PC-9 (cell line): Measurements from ENCODE around the gene ST6GALNAC3. TPM values are rescaled to one million over a fixed set of nuclear protein-coding genes. Genes with fewer than 3 reads are reported as not detected.

Source experiments
- BruUV-seq: library from RNA; stranded (reverse); fragments of 400-500 nt; replicated peaks from 2 replicates; lab custom pipeline; 2021; lab: Mats Ljungman, UMichigan
- CTCF ChIA-PET: fragments of 300-600 bp; sonication (Branson Sonifier 250); formaldehyde crosslinking; loops from one replicate; lab custom pipeline; 2022; ENCODE audit warnings: antibody characterized with exemption; lab: Charles Lee
- POLR2A ChIA-PET: fragments of 300-600 bp; sonication (Branson Sonifier 250); formaldehyde crosslinking; loops from one replicate; lab custom pipeline; 2022; ENCODE audit warnings: antibody characterized with exemption; ENCODE audit not compliant: unreplicated experiment; lab: Charles Lee
- DNase-seq, 2 experiments: peaks; one replicate each; pipeline versions ENCODE4 v3.0.0 to v3.0.0-alpha.2; 2015 to 2022; ENCODE audit warnings: mixed read lengths in 1 of 2
- H2AFZ ChIP-seq: fragments of 200-600 bp; sonication (generic); 2 replicates; pipeline ENCODE4 v1.8.1; 2017; ENCODE audit warnings: antibody characterized with exemption
- H3F3A ChIP-seq: fragments of 200-600 bp; sonication (generic); 2 replicates; pipeline ENCODE4 v1.8.1; 2017; ENCODE audit warnings: antibody characterized with exemption, mild to moderate bottlenecking, low read depth; ENCODE audit not compliant: insufficient read depth
- H3K27ac ChIP-seq: fragments of 200-600 bp; sonication (generic); 2 replicates; pipeline ENCODE4 v1.6.1; 2016; ENCODE audit warnings: mixed run types
- H3K27me3 ChIP-seq: fragments of 200-600 bp; sonication (generic); 2 replicates; pipeline ENCODE4 v1.6.1; 2016; ENCODE audit warnings: low read depth, mixed run types; ENCODE audit not compliant: insufficient read depth
- H3K36me3 ChIP-seq: fragments of 200-600 bp; sonication (generic); 2 replicates; pipeline ENCODE4 v1.6.1; 2016; ENCODE audit warnings: low read depth, mixed run types
- H3K4me1 ChIP-seq: fragments of 200-600 bp; sonication (generic); replicated peaks from 2 replicates; pipeline ENCODE4 v1.6.1; 2016; ENCODE audit warnings: mixed run types; ENCODE audit not compliant: insufficient read depth
- H3K4me2 ChIP-seq: fragments of 200-600 bp; sonication (generic); 2 replicates; pipeline ENCODE4 v1.6.1; 2017; ENCODE audit warnings: mixed run types
- H3K4me3 ChIP-seq: fragments of 200-600 bp; sonication (generic); 2 replicates; pipeline ENCODE4 v1.6.1; 2016; ENCODE audit warnings: mixed run types
- H3K79me2 ChIP-seq: fragments of 200-600 bp; sonication (generic); 2 replicates; pipeline ENCODE4 v1.6.1; 2017; ENCODE audit warnings: low read depth, mixed run types
- H3K9me2 ChIP-seq: fragments of 200-600 bp; sonication (generic); 2 replicates; pipeline ENCODE4 v1.8.1; 2017; ENCODE audit warnings: mild to moderate bottlenecking; ENCODE audit not compliant: insufficient read depth
- H3K9me3 ChIP-seq: fragments of 200-600 bp; sonication (generic); 2 replicates; pipeline ENCODE4 v1.8.1; 2016; ENCODE audit warnings: low read depth; ENCODE audit not compliant: insufficient read depth
- H4K20me1 ChIP-seq: fragments of 200-600 bp; sonication (generic); 2 replicates; pipeline ENCODE4 v1.8.1; 2017; ENCODE audit not compliant: insufficient read depth
- CTCF ChIP-seq: fragments of 200-600 bp; sonication (generic); conservative IDR thresholded peaks from 2 replicates; pipeline ENCODE4 v1.6.1; 2017; ENCODE audit warnings: mixed run types, antibody characterized with exemption, mild to moderate bottlenecking, moderate library complexity
- EZH2 ChIP-seq: fragments of 200-600 bp; sonication (generic); IDR thresholded peaks from 2 replicates; pipeline ENCODE4 v1.8.0; 2017; ENCODE audit warnings: antibody characterized with exemption, low read depth
- intact Hi-C: fragments of 100-400 bp; cut with micrococcal nuclease; formaldehyde crosslinking; loops from one replicate; pipeline ENCODE4 v1.10.0; 2022; ENCODE audit not compliant: unreplicated experiment
- total RNA-seq: library from RNA; stranded (reverse); gene quantifications from 2 replicates; pipeline ENCODE4 v1.2.3, GENCODE V29; 2021

ST6GALNAC3 gene
- total RNA-seq, 1 experiment from 2014 or later, result 0.04 TPM

GRCh38 chr1:76530953-76531352, 456.4 kb downstream of the ST6GALNAC3 start:
- H3K27ac ChIP-seq, result no peak overlapping the region

GRCh38 chr1:76541618-76542017, 467.1 kb downstream of the ST6GALNAC3 start:
- no peaks in the 10 kb centered on the region for H3F3A ChIP-seq
- ChIA-PET POLR2A (no interaction called here), CTCF (no interaction called here)
- no peaks in the 10 kb centered on the region for H3K79me2 ChIP-seq
- H3K4me2 ChIP-seq, result no peak overlapping the region
- H3K9me2 ChIP-seq, result no peaks in the 10 kb centered on the region
- H3K9me3 ChIP-seq, result no peaks in the 10 kb centered on the region
- no TSS peak for BruUV-seq
- H3K27ac ChIP-seq, result no peak overlapping the region
- H3K27me3 ChIP-seq, result no peaks in the 10 kb centered on the region
- no peak overlapping the region for H3K4me3 ChIP-seq
- TF ChIP-seq CTCF (no peak), EZH2 (no peak)
- DNase-seq, result no peak
- no peaks in the 10 kb centered on the region for H4K20me1 ChIP-seq
- intact Hi-C loops, result no loop called here
- no peaks in the 10 kb centered on the region for H3K4me1 ChIP-seq
- H3K36me3 ChIP-seq, result no peaks in the 10 kb centered on the region
- H2AFZ ChIP-seq, result no peak overlapping the region

More at GRCh38 chr1:76530953-76531352, 456.4 kb downstream of the ST6GALNAC3 start:
- CTCF ChIA-PET, result no interaction called here
- POLR2A ChIA-PET, result no interaction called here
- BruUV-seq, result no TSS peak
- Histone ChIP-seq H3K9me3 (no peaks in the 10 kb centered on the region), H3K9me2 (0 out of 2 replicates have a peak, but pooled peaks cover 5% of the 10 kb centered on the region), H3K27me3 (no peaks in the 10 kb centered on the region), H4K20me1 (no peaks in the 10 kb centered on the region), H2AFZ (no peak overlapping the region), H3F3A (no peaks in the 10 kb centered on the region), H3K4me3 (no peak overlapping the region), H3K36me3 (no peaks in the 10 kb centered on the region), H3K79me2 (no peaks in the 10 kb centered on the region), H3K4me1 (no peaks in the 10 kb centered on the region), H3K4me2 (no peak overlapping the region)
- intact Hi-C loops, result no loop called here
- DNase-seq, result no peak
- TF ChIP-seq CTCF (no peak), EZH2 (no peak)

GRCh38 chr1:76542359-76542758, 467.8 kb downstream of the ST6GALNAC3 start:
- Histone ChIP-seq H3K27ac (no peak overlapping the region), H3K27me3 (no peaks in the 10 kb centered on the region), H3K9me2 (no peaks in the 10 kb centered on the region), H3F3A (no peaks in the 10 kb centered on the region), H2AFZ (no peak overlapping the region), H3K4me3 (no peak overlapping the region), H3K79me2 (no peaks in the 10 kb centered on the region), H3K4me2 (no peak overlapping the region), H3K36me3 (no peaks in the 10 kb centered on the region), H4K20me1 (no peaks in the 10 kb centered on the region), H3K4me1 (no peaks in the 10 kb centered on the region), H3K9me3 (no peaks in the 10 kb centered on the region)
- DNase-seq, result no peak
- BruUV-seq, result no TSS peak
- intact Hi-C loops, result no loop called here
- POLR2A ChIA-PET, result no interaction called here
- TF ChIP-seq CTCF (no peak), EZH2 (no peak)
- CTCF ChIA-PET, result no interaction called here
